Fibroblast of skin of right quadriceps (primary cell): ENCODE data around the gene CDC37L1.
A peak's percentile ranks its signal among the peaks of the same experiment; 100 is the strongest.
"Not testable (repeated sequence)": the region's sequence is repeated elsewhere in the genome, so short reads cannot be mapped to it uniquely, and the experiment has no call there.

Experiments used
- DNase-seq: peaks from one replicate; pipeline ENCODE4 v3.0.0-alpha.2; 2013

The CDC37L1 gene

GRCh38 chr9:4717815-4718214 lies 38.4 kb downstream of the CDC37L1 start:
- DNase-seq = no peak

GRCh38 chr9:4718911-4719310 lies 39.5 kb downstream of the CDC37L1 start:
- no peak for DNase-seq

- DNase-seq = no peak
These were observed 42.4 kb downstream of the CDC37L1 start for GRCh38 chr9:4721736-4722135.

- DNase-seq = no peak
These were observed 46.5 kb downstream of the CDC37L1 start for GRCh38 chr9:4725706-4726442.

GRCh38 chr9:4727593-4727992 lies 48.2 kb downstream of the CDC37L1 start:
- DNase-seq = no peak

- no peak for DNase-seq
These were observed 53.5 kb downstream of the CDC37L1 start for GRCh38 chr9:4732890-4733289.

- DNase-seq = no peak
These were observed 54.8 kb downstream of the CDC37L1 start for GRCh38 chr9:4734150-4734549.

GRCh38 chr9:4738866-4739586 lies 59.7 kb downstream of the CDC37L1 start:
- no peak for DNase-seq

- DNase-seq = peak; percentile 22
These were observed 60.4 kb downstream of the CDC37L1 start for GRCh38 chr9:4739587-4740387.

GRCh38 chr9:4740388-4740637 lies 60.9 kb downstream of the CDC37L1 start:
- no peak for DNase-seq

- peak; percentile 87 for DNase-seq
These were observed 61.4 kb downstream of the CDC37L1 start, which contains the start of gene AK3 for GRCh38 chr9:4740638-4741364. Gene AK3, minus strand, starts transcription at chr9:4741202. Its CDS starts 115 bp downstream, at chr9:4741087.

GRCh38 chr9:4741365-4742089 lies 62.2 kb downstream of the CDC37L1 start:
- DNase-seq = no peak

GRCh38 chr9:4742246-4742645 lies 62.9 kb downstream of the CDC37L1 start:
- DNase-seq = no peak

- no peak for DNase-seq
These were observed 63.9 kb downstream of the CDC37L1 start for GRCh38 chr9:4743131-4743875.

- no peak for DNase-seq
These were observed 67.1 kb downstream of the CDC37L1 start for GRCh38 chr9:4746278-4747030.

- DNase-seq = no peak
These were observed 69.2 kb downstream of the CDC37L1 start for GRCh38 chr9:4748612-4749011.

GRCh38 chr9:4750023-4750673 lies 70.8 kb downstream of the CDC37L1 start:
- peak; percentile 40 for DNase-seq

- not testable (repeated sequence) for DNase-seq
These were observed 75.2 kb downstream of the CDC37L1 start for GRCh38 chr9:4754530-4754929.

- no peak for DNase-seq
These were observed 75.7 kb downstream of the CDC37L1 start for GRCh38 chr9:4755026-4755609.

GRCh38 chr9:4756420-4756819 lies 77.1 kb downstream of the CDC37L1 start:
- DNase-seq = no peak
